Dermis lymphatic vessel endothelial cell (primary cell): ENCODE data around the gene ZNF69. TPM values are rescaled to one million over a fixed set of nuclear protein-coding genes. Genes with fewer than 3 reads are reported as not detected.

Experiments used
- total RNA-seq: library from RNA; depleted of rRNA; stranded (reverse); fragments of >200 nt; gene quantifications from 2 replicates; pipeline ENCODE4 v1.2.1, GENCODE V29; 2014

Gene ZNF69
- 2.0 and 4.2 TPM in 2 replicates for total RNA-seq

DNA sequence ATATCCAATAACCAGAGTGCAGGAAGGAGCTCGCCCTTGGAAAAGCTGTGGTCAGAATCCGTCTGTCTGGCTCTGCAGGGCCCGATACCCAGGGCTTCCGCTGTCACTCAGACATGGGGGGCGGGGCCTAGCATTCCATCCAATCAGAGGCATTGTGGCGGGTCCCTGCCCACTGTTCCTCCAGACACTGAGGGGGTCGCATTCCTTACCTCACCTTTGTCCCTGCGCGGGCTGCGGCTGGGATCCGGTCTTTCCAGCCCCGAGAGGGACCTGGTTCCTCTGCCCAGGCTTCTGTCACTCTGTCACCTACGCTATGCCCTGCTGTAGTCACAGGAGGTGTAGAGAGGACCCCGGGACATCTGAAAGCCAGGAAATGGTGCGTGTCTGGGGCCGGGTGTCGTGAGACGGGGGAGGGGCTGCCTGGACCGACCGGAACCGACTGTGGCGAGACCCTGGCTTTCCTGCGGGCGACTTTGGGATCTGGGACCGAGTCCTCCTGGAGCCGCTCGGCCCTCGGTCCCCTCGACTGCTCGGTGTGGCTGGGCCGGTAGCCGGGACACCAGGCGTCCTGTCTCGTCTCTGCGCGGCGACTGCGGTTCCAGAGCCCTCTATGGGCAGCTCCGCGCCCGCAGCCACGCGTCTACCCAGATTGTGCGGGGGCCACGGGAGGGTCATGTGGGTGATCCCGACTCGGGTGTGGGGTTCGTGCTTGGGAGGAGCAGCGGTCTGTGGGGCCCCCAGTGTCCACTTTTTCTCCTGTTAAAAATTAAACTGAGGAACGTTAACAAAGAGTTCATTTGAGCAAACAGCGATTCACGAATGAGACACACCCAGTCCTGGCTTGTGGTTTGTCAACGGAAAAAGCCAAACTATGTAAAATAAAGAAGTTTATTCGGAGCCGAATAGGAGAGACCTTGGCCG is at the start of gene ZNF69:
ZNF69 (plus strand) TSS at position 172 of the 921 bp plus-strand sequence; CDS start at position 314, 142 bp downstream.

GRCh38 chr19:11848594-11849469 is 38.8 kb upstream of the ZNF69 start, which contains the start of gene ZNF439:
Gene ZNF439 (plus strand): TSS chr19:11848726. CDS start chr19:11848868, 142 bp downstream.

DNA sequence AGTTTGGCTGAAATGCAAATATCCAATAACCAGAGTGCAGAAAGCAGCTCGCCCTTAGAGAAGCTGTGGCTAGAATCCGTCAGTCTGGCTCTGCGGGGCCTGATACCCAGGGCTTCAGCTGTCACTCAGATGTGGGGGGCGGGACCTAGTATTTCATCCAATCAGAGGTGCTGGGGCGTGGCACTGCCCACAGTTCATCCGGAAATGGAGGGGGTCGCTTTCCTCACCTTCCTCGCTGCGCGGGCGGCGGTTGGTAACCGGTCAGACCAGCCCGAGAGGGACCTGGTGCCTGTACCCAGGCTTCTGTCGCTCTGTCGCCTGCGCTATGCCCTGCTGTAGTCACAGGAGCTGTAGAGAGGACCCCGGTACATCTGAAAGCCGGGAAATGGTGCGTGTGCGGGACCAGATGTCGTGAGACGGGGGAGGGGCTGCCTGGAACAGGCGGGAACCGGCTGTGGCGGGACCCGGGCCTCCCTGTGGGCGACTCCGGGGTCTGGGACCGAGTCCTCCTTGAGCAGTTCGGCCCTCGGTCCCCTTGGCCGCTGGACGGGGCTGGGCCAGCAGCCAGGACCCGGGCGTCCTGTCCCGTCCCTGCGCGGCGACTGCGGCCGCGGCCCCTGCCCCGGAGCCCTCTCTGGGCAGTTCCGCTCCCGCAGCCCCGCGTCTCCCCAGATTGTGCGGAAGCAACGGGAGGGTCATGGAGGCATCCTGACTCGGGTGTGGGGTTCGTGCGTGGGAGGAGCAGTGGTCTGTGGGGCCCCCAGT is 37.5 kb downstream of the ZNF69 start, which contains the start of gene ZNF700:
ZNF700 (plus strand) TSS at position 222 of the 765 bp plus-strand sequence; CDS start at position 326, 104 bp downstream.

Other genes starting within 250 kb of the ZNF69 start
- 9.3 and 11.4 TPM in 2 replicates for gene ZNF823, start 148.8 kb upstream of the ZNF69 start, total RNA-seq
- 15.2 and 15.5 TPM in 2 replicates for gene ZNF441, start 120.8 kb upstream of the ZNF69 start, total RNA-seq
- gene ZNF491, start 89.3 kb upstream of the ZNF69 start, total RNA-seq, result 0.54 and 0.86 TPM in 2 replicates
- 8.9 and 10.8 TPM in 2 replicates for gene ZNF440, start 73.5 kb upstream of the ZNF69 start, total RNA-seq
- 0.11 and 0.17 TPM in 2 replicates for gene ZNF439, start 39.1 kb upstream of the ZNF69 start, total RNA-seq
- 5.2 and 7.8 TPM in 2 replicates for gene ZNF700, start 37.3 kb downstream of the ZNF69 start, total RNA-seq
- 0.33 and 0.60 TPM in 2 replicates for gene ZNF763, start 77.3 kb downstream of the ZNF69 start, total RNA-seq
- 1.4 and 1.5 TPM in 2 replicates for gene ZNF433, start 147.9 kb downstream of the ZNF69 start, total RNA-seq
- 0.11 and 0.26 TPM in 2 replicates for gene ZNF878, start 165.2 kb downstream of the ZNF69 start, total RNA-seq
- 1.5 and 2.9 TPM in 2 replicates for gene ZNF844, start 176.9 kb downstream of the ZNF69 start, total RNA-seq